Lung microvascular endothelial cell (primary cell): ENCODE results near the gene FRZB. TPM values are rescaled to one million over a fixed set of nuclear protein-coding genes. Genes with fewer than 3 reads are reported as not detected.
"Not testable (repeated sequence)": the region's sequence is repeated elsewhere in the genome, so short reads cannot be mapped to it uniquely, and the experiment has no call there.

Source experiments
- DNase-seq, 2 donors: peaks; one replicate each; pipeline versions ENCODE4 v3.0.0 to v3.0.0-alpha.2; 2010; ENCODE audit warnings: low read depth in 2 of 2
- total RNA-seq: library from RNA; depleted of rRNA; stranded (reverse); fragments of >200 nt; gene quantifications from 2 replicates; pipeline ENCODE4 v1.2.1, GENCODE V29; 2014

The FRZB gene
- total RNA-seq = 0.22 and 0.79 TPM in 2 replicates

GRCh38 chr2:182866461-182867406 is at the start of gene FRZB:
Gene FRZB (minus strand): TSS chr2:182866637. CDS start chr2:182866552, 85 bp downstream.
- peak; percentile 19 to 43 for DNase-seq

GRCh38 chr2:182915369-182916326 is 49.2 kb upstream of the FRZB start:
- DNase-seq = peak in 1 of 2 donors; percentile 43

GRCh38 chr2:182914852-182915251 is 48.4 kb upstream of the FRZB start:
- no peak for DNase-seq

GRCh38 chr2:182913064-182913463 is 46.6 kb upstream of the FRZB start:
- DNase-seq = no peak

GRCh38 chr2:182912518-182912915 is 46.1 kb upstream of the FRZB start:
- DNase-seq = no peak

GRCh38 chr2:182911813-182912517 is 45.5 kb upstream of the FRZB start:
- no peak for DNase-seq

GRCh38 chr2:182910965-182911364 is 44.5 kb upstream of the FRZB start:
- no peak for DNase-seq

- DNase-seq = peak in 1 of 2 donors; percentile 10
These were observed 40.8 kb upstream of the FRZB start for GRCh38 chr2:182907081-182907830.

- DNase-seq = no peak
These were observed 40.0 kb upstream of the FRZB start for GRCh38 chr2:182906454-182906853.

GRCh38 chr2:182904844-182905243 is 38.4 kb upstream of the FRZB start:
- no peak for DNase-seq

GRCh38 chr2:182903566-182903965 is 37.1 kb upstream of the FRZB start:
- no peak for DNase-seq

- no peak for DNase-seq
These were observed 35.3 kb upstream of the FRZB start for GRCh38 chr2:182901748-182902147.

GRCh38 chr2:182898718-182899117 is 32.3 kb upstream of the FRZB start:
- no peak for DNase-seq

- no peak for DNase-seq
These were observed 30.7 kb upstream of the FRZB start for GRCh38 chr2:182897137-182897536.

GRCh38 chr2:182895798-182896197 is 29.4 kb upstream of the FRZB start:
- no peak for DNase-seq

GRCh38 chr2:182895169-182895568 is 28.7 kb upstream of the FRZB start:
- no peak for DNase-seq

GRCh38 chr2:182894174-182894573 is 27.7 kb upstream of the FRZB start:
- DNase-seq = no peak

- no peak for DNase-seq
These were observed 27.2 kb upstream of the FRZB start for GRCh38 chr2:182893666-182894065.

GRCh38 chr2:182893035-182893434 is 26.6 kb upstream of the FRZB start:
- DNase-seq = not testable (repeated sequence)

GRCh38 chr2:182891611-182892010 is 25.2 kb upstream of the FRZB start:
- no peak for DNase-seq
